Measurements from ENCODE around the gene ACOT11.
A peak's percentile ranks its signal among the peaks of the same experiment; 100 is the strongest.

The ACOT11 gene

GRCh38 chr1:54564312-54565112, 16.5 kb downstream of the ACOT11 start:
- DNase-seq, result no peak

GRCh38 chr1:54565113-54565501, 17.1 kb downstream of the ACOT11 start:
- DNase-seq, result no peak

GRCh38 chr1:54566438-54567141, 18.6 kb downstream of the ACOT11 start:
- no peak for DNase-seq

GRCh38 chr1:54567961-54568360, 19.9 kb downstream of the ACOT11 start:
- DNase-seq, result no peak

- DNase-seq, result no peak
These were observed 21.3 kb downstream of the ACOT11 start for GRCh38 chr1:54569339-54569738.

- no peak for DNase-seq
These were observed 22.1 kb downstream of the ACOT11 start for GRCh38 chr1:54570161-54570560.

- no peak for DNase-seq
These were observed 23.3 kb downstream of the ACOT11 start for GRCh38 chr1:54571326-54571725.

GRCh38 chr1:54571803-54572541, 23.9 kb downstream of the ACOT11 start:
- peak; percentile 32 for DNase-seq

- no peak for DNase-seq
These were observed 24.5 kb downstream of the ACOT11 start for GRCh38 chr1:54572542-54572850.

GRCh38 chr1:54574158-54574778, 26.2 kb downstream of the ACOT11 start:
- no peak for DNase-seq

GRCh38 chr1:54575161-54575560, 27.1 kb downstream of the ACOT11 start:
- no peak for DNase-seq

GRCh38 chr1:54575605-54576290, 27.7 kb downstream of the ACOT11 start:
- no peak for DNase-seq

- DNase-seq, result no peak
These were observed 29.6 kb downstream of the ACOT11 start for GRCh38 chr1:54577612-54578011.

GRCh38 chr1:54579337-54579781, 31.3 kb downstream of the ACOT11 start:
- no peak for DNase-seq

GRCh38 chr1:54580856-54581550, 33.0 kb downstream of the ACOT11 start:
- no peak for DNase-seq

GRCh38 chr1:54581621-54582035, 33.6 kb downstream of the ACOT11 start:
- peak; percentile 57 for DNase-seq

- DNase-seq, result peak; percentile 60
These were observed 34.7 kb downstream of the ACOT11 start for GRCh38 chr1:54582566-54583306.

GRCh38 chr1:54583307-54583686, 35.3 kb downstream of the ACOT11 start:
- DNase-seq, result no peak

GRCh38 chr1:54583871-54584270, 35.8 kb downstream of the ACOT11 start:
- DNase-seq, result no peak

- no peak for DNase-seq
These were observed 36.5 kb downstream of the ACOT11 start for GRCh38 chr1:54584575-54584974.

Measured in right kidney (tissue), 1 donor.